ENCODE data around the gene ENDOD1.

ENDOD1 gene

DNA sequence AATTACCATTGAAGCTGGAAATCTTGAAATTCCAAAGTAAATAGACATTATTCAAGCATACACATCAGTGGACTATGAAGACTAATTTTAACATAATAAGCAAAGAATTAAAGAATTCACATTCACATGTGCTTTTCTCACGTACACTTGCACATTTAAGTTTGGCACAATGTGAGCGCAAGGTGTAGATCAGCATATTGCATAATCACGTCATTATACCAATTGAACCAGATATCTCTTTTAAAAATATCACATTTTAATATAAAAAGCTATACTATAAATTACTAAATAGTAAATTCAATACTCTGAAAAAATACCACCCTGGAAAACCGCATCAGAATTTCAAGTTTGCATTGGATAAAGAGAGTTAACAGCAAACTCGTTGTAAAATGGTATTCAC lies 80.6 kb downstream of the ENDOD1 start:
- TF ChIP-seq, protein P1, sequence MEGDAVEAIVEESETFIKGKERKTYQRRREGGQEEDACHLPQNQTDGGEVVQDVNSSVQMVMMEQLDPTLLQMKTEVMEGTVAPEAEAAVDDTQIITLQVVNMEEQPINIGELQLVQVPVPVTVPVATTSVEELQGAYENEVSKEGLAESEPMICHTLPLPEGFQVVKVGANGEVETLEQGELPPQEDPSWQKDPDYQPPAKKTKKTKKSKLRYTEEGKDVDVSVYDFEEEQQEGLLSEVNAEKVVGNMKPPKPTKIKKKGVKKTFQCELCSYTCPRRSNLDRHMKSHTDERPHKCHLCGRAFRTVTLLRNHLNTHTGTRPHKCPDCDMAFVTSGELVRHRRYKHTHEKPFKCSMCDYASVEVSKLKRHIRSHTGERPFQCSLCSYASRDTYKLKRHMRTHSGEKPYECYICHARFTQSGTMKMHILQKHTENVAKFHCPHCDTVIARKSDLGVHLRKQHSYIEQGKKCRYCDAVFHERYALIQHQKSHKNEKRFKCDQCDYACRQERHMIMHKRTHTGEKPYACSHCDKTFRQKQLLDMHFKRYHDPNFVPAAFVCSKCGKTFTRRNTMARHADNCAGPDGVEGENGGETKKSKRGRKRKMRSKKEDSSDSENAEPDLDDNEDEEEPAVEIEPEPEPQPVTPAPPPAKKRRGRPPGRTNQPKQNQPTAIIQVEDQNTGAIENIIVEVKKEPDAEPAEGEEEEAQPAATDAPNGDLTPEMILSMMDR (IDR thresholded peaks at IDR 0.05; ENCODE audit: low read depth, low read length): no peak
- Histone ChIP-seq H3K9me3 (no peaks in the 10 kb centered on the region), H3K4me1 (no peaks in the 10 kb centered on the region), H3K36me3 (peaks cover 20% of the 10 kb centered on the region), H3K27me3 (no peaks in the 10 kb centered on the region), H3K4me3 (ENCODE audit: low read depth, low read length) (no peak overlapping the region)
- DNase-seq: no peak

DNA sequence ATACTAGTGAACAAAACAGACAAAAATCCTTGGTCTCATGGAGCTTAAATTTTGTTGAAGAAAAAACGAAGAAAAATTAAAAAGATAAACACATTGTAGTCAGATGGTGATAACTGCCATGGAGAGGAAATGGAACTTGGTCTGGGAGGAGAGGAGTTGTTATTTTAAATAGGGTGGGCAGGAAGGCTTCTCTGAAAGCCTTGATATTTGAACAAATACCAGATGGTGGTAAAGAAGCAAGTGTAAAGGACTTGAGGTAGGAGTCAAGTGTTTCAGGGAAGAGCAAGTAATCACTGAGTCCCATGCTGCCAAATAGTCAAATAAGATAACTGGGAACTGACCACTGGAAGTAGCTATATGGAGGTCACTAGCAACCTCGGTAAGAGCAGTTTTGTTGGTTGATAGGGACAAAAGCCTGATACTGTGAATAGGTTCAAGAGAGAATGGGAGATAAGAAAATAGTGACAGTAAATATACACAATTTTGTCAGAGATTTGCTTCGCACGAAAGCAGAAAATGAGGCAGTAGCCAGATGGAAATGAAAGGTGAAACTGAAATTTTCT lies 86.3 kb downstream of the ENDOD1 start:
- no peak for DNase-seq
- no peaks in the 10 kb centered on the region for H3K27me3 ChIP-seq
- H3K4me3 ChIP-seq (ENCODE audit: low read depth, low read length): no peak overlapping the region
- H3K4me1 ChIP-seq: no peaks in the 10 kb centered on the region
- H3K9me3 ChIP-seq: no peaks in the 10 kb centered on the region
- peaks cover 52% of the 10 kb centered on the region for H3K36me3 ChIP-seq
- TF ChIP-seq, protein P1 (IDR thresholded peaks at IDR 0.05; ENCODE audit: low read depth, low read length): no peak

All from BE2C (cell line).